Kidney (tissue), 14 donors: Measurements from ENCODE around the gene KLHL22. TPM values are rescaled to one million over a fixed set of nuclear protein-coding genes. Genes with fewer than 3 reads are reported as not detected.
A peak's percentile ranks its signal among the peaks of the same experiment; 100 is the strongest.

ENCODE experiments used
- DNase-seq, 5 donors: peaks; one replicate each; pipeline ENCODE4 v3.0.0-alpha.2; 2013 to 2020
- FAIRE-seq: peaks from 2 replicates; lab custom pipeline; 2012; peaks lifted over from hg19 to GRCh38; lab: Jason Lieb, UNC
- H3K27ac ChIP-seq, 2 donors: one replicate each; pipeline ENCODE4 v1.7.0; 2013; ENCODE audit warnings: low read depth in 2 of 2, low read length in 2 of 2, inconsistent platforms in 1 of 2
- H3K27me3 ChIP-seq: one replicate; pipeline ENCODE4 v1.7.1; 2013; ENCODE audit warnings: low read length, inconsistent platforms; ENCODE audit not compliant: control insufficient read depth, insufficient read depth
- H3K36me3 ChIP-seq, 3 donors: one replicate each; pipeline versions ENCODE4 v1.7.0 to v1.7.1; 2013; ENCODE audit warnings: low read length in 3 of 3, control low read depth in 1 of 3, inconsistent platforms in 1 of 3; ENCODE audit not compliant: insufficient read depth in 3 of 3, control insufficient read depth in 2 of 3
- H3K4me1 ChIP-seq, 3 donors: one replicate each; pipeline versions ENCODE4 v1.7.0 to v1.7.1; 2013; ENCODE audit warnings: low read length in 3 of 3, inconsistent platforms in 1 of 3, low read depth in 1 of 3; ENCODE audit not compliant: control insufficient read depth in 2 of 3, insufficient read depth in 2 of 3
- H3K4me3 ChIP-seq, 3 donors: one replicate each; pipeline versions ENCODE4 v1.7.0 to v1.8.1; 2013; ENCODE audit warnings: low read length in 3 of 3, control low read depth in 1 of 3, inconsistent platforms in 1 of 3
- H3K9ac ChIP-seq, 3 donors: one replicate each; pipeline versions ENCODE4 v1.7.0 to v1.7.1; 2013; ENCODE audit warnings: low read length in 3 of 3, control low read depth in 1 of 3, inconsistent platforms in 1 of 3
- H3K9me3 ChIP-seq, 3 donors: one replicate each; pipeline versions ENCODE4 v1.7.0 to v1.7.1; 2013; ENCODE audit warnings: low read length in 3 of 3, control low read depth in 1 of 3, inconsistent platforms in 1 of 3; ENCODE audit not compliant: control insufficient read depth in 2 of 3, insufficient read depth in 1 of 3
- intact Hi-C: fragments of 100-400 bp; cut with DNase I; formaldehyde crosslinking; loops from one replicate; pipeline ENCODE4 v1.11.1; 2022
- polyA plus RNA-seq: library from polyadenylated mRNA; stranded (reverse); fragments of 350-450 nt; fragmentation: Illumina TruSeq; extraction: RNeasy Lipid Tissue Mini Kit (QIAGEN cat#74804); gene quantifications from one replicate; pipeline ENCODE4 v1.2.3, GENCODE V29; 2014; ENCODE audit warnings: low read depth, low replicate concordance; ENCODE audit not compliant: insufficient read depth
- total RNA-seq: library from RNA; stranded (reverse); fragmentation: NEBNext Ultra II Directional; extraction: Animal tissue kit (Norgen Biotek cat#: 25700); gene quantifications from one replicate; pipeline ENCODE4 v1.2.1, GENCODE V29; 2021
- TF ChIP-seq, protein P1 (sequence below): IDR thresholded peaks from 3 replicates; pipeline ENCODE4 v1.5.1; 2012; ENCODE audit warnings: mild to moderate bottlenecking, moderate library complexity, borderline replicate concordance; ENCODE audit not compliant: insufficient read depth; ENCODE audit errors: extremely low read depth
- donor health status: control.
- donor health status: control.
- donor health status: control.
- donor health status: control.
- donor health status: control.
- donor health status: DM: yes; HTN: yes; CAD: no.
- donor health status: Normal renal cell carcinoma (clear cell type).

Gene KLHL22
- total and polyA plus RNA-seq, 2 donors from 2014 or later, result 22.4 to 24.3 TPM

DNA sequence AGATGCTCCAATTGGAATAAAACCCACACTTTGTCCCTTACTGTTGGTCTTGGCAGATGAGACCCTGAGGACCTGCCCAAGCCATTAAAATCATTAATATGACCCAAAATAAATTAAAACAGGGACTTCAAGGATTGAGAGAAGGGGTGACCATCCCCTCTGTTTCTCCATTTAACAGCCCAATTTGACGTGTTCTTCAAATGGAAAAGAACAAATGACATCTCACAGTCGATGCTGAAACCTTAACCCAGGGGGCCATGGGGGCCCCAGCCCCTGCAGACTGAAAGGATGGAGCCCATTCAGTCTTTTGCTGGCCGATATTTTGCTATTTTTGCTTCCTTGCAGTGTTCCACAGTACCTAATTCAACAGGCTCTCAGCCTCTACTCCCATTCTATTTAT, 81.1 kb downstream of the KLHL22 start:
- H3K27ac ChIP-seq, result no peak overlapping the region
- no peaks in the 10 kb centered on the region for H3K9me3 ChIP-seq
- TF ChIP-seq, protein P1, sequence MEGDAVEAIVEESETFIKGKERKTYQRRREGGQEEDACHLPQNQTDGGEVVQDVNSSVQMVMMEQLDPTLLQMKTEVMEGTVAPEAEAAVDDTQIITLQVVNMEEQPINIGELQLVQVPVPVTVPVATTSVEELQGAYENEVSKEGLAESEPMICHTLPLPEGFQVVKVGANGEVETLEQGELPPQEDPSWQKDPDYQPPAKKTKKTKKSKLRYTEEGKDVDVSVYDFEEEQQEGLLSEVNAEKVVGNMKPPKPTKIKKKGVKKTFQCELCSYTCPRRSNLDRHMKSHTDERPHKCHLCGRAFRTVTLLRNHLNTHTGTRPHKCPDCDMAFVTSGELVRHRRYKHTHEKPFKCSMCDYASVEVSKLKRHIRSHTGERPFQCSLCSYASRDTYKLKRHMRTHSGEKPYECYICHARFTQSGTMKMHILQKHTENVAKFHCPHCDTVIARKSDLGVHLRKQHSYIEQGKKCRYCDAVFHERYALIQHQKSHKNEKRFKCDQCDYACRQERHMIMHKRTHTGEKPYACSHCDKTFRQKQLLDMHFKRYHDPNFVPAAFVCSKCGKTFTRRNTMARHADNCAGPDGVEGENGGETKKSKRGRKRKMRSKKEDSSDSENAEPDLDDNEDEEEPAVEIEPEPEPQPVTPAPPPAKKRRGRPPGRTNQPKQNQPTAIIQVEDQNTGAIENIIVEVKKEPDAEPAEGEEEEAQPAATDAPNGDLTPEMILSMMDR, result no peak
- no peak overlapping the region for H3K9ac ChIP-seq
- H3K4me3 ChIP-seq, result no peak overlapping the region
- FAIRE-seq, result no peak
- no peaks in the 10 kb centered on the region for H3K36me3 ChIP-seq
- intact Hi-C loops, result no loop called here
- peaks cover 0 to 3% (median 0%) of the 10 kb centered on the region in 3 donors for H3K4me1 ChIP-seq
- no peak for DNase-seq
- no peaks in the 10 kb centered on the region for H3K27me3 ChIP-seq

DNA sequence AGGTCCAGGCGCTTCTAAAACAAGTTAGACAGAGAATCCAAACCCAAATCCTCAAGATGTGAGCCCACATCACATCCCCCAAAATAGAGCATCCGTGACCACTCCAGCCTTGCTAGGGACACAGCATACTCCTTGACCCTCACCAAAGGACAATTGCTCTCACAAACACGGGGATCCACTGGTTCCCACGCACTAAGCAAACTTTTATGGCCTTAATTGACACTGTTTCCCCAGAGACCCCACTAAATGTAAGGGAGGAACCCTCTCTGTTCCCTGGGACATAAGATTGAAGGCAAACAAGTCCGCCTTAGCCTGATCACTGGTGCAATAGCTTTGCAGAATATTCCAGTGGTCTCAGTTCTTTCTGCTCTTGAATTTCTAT, 81.5 kb downstream of the KLHL22 start:
- Histone ChIP-seq H3K4me3 (no peak overlapping the region), H3K27me3 (no peaks in the 10 kb centered on the region), H3K9ac (no peak overlapping the region), H3K9me3 (no peaks in the 10 kb centered on the region), H3K27ac (no peak overlapping the region), H3K36me3 (no peaks in the 10 kb centered on the region), H3K4me1 (peaks cover 0 to 3% (median 0%) of the 10 kb centered on the region in 3 donors)
- FAIRE-seq (no peak), DNase-seq (no peak)
- intact Hi-C loops, result no loop called here
- TF ChIP-seq, protein P1, result no peak

DNA sequence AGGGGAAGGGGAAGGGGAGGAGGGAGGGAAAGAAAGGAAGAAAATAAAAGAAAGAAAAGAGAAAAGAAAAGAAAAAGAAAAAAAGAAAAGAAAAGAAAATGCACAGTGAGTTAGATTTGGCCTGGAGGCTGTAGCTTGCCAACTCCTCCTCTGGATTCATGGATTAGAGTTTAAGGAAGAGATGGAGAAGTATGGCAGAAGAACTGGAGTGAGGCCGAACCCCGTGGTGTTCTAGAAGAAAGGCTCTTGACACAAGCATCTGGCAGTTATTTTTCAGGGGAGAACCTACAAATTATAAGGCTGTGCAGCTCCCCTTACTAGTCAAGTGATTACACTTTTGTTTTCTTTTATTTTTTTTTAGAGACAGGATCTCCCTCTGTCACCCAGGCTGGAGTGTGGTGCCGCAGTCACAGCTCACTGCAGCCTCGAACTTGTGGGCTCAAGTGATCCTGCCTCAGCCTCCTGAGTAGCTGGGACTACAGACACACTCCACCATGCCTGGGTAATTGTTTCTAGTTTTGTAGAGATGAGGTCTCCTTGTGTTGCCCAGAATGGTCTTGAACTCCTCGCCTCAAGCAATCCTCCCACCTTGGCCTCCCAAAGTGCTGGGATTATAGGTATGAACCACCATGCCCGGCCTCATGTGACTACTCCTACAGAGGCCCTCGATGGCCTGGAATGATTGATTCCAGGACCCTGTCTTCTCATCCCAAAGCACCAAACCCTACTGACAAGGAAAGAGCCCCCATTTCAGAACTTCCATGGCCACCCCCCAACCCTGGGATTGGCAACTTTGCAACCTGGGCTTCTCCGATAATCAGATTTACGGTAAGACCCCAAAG, 82.2 kb downstream of the KLHL22 start:
- Histone ChIP-seq H3K4me1 (peaks cover 0 to 2% (median 0%) of the 10 kb centered on the region in 3 donors), H3K9ac (no peak overlapping the region), H3K27me3 (no peaks in the 10 kb centered on the region), H3K9me3 (no peaks in the 10 kb centered on the region), H3K36me3 (no peaks in the 10 kb centered on the region), H3K4me3 (no peak overlapping the region), H3K27ac (no peak overlapping the region)
- FAIRE-seq (no peak), DNase-seq (peak in 1 of 5 donors; percentile 12)
- TF ChIP-seq, protein P1, result no peak
- intact Hi-C loops, result no loop called here
